ENCODE data around the gene HOXA1. TPM values are rescaled to one million over a fixed set of nuclear protein-coding genes. Genes with fewer than 3 reads are reported as not detected.
A peak's percentile ranks its signal among the peaks of the same experiment; 100 is the strongest.

HOXA1 gene
- total RNA-seq, 2 donors from 2014 or later = 3.1 TPM; not detected in 1

GRCh38 chr7:27110186-27111031 is 14.6 kb upstream of the HOXA1 start:
- ATAC-seq (ENCODE audit: insufficient number of reproducible peaks, low FRiP score, low read depth) (peak; percentile 24), DNase-seq (ENCODE audit: low spot score) (no peak)
- H3K27ac ChIP-seq = peak overlapping the region; percentile 87 to 96
- no peaks in the 10 kb centered on the region for H3K9me3 ChIP-seq
- TF ChIP-seq CTCF (IDR thresholded peaks at IDR 0.05) = no peak
- peak overlapping the region; percentile 99 for H3K4me3 ChIP-seq
- H3K27me3 ChIP-seq (replicated peaks; ENCODE audit: insufficient read depth) = no peaks in the 10 kb centered on the region
- peaks cover 26 to 61% of the 10 kb centered on the region in 2 donors for H3K4me1 ChIP-seq (ENCODE audit: control insufficient read depth in 1 of 2, low read depth in 2 of 2)
- no peaks in the 10 kb centered on the region for H3K36me3 ChIP-seq

GRCh38 chr7:27109466-27110185 is 13.8 kb upstream of the HOXA1 start:
- ATAC-seq (ENCODE audit: insufficient number of reproducible peaks, low FRiP score, low read depth) (no peak), DNase-seq (ENCODE audit: low spot score) (no peak)
- Histone ChIP-seq H3K36me3 (no peaks in the 10 kb centered on the region), H3K9me3 (no peaks in the 10 kb centered on the region), H3K27me3 (replicated peaks; ENCODE audit: insufficient read depth) (no peaks in the 10 kb centered on the region), H3K4me3 (peak overlapping the region; percentile 99), H3K27ac (peak overlapping the region; percentile 87 to 96), H3K4me1 (ENCODE audit: control insufficient read depth in 1 of 2, low read depth in 2 of 2) (peaks cover 32 to 69% of the 10 kb centered on the region in 2 donors)
- no peak for TF ChIP-seq CTCF (IDR thresholded peaks at IDR 0.05)

GRCh38 chr7:27108390-27109127 is 12.8 kb upstream of the HOXA1 start:
- Histone ChIP-seq H3K27me3 (replicated peaks; ENCODE audit: insufficient read depth) (no peaks in the 10 kb centered on the region), H3K4me3 (peak overlapping the region; percentile 99), H3K4me1 (ENCODE audit: control insufficient read depth in 1 of 2, low read depth in 2 of 2) (peaks cover 32 to 78% of the 10 kb centered on the region in 2 donors), H3K27ac (peak overlapping the region; percentile 87 to 96), H3K36me3 (no peaks in the 10 kb centered on the region), H3K9me3 (no peaks in the 10 kb centered on the region)
- no peak for DNase-seq (ENCODE audit: low spot score)
- no peak for ATAC-seq (ENCODE audit: insufficient number of reproducible peaks, low FRiP score, low read depth)
- peak; percentile 28 for TF ChIP-seq CTCF (IDR thresholded peaks at IDR 0.05)

GRCh38 chr7:27107391-27108381 is 11.9 kb upstream of the HOXA1 start:
- TF ChIP-seq CTCF (IDR thresholded peaks at IDR 0.05) = no peak
- peak overlapping the region; percentile 99 for H3K4me3 ChIP-seq
- H3K27me3 ChIP-seq (replicated peaks; ENCODE audit: insufficient read depth) = no peaks in the 10 kb centered on the region
- H3K4me1 ChIP-seq (ENCODE audit: control insufficient read depth in 1 of 2, low read depth in 2 of 2) = peaks cover 32 to 78% of the 10 kb centered on the region in 2 donors
- H3K36me3 ChIP-seq = no peaks in the 10 kb centered on the region
- no peak for DNase-seq (ENCODE audit: low spot score)
- H3K27ac ChIP-seq = peak overlapping the region; percentile 87 to 96
- H3K9me3 ChIP-seq = no peaks in the 10 kb centered on the region
- no peak for ATAC-seq (ENCODE audit: insufficient number of reproducible peaks, low FRiP score, low read depth)
